ENCODE measurements around the gene ING3.

DNA sequence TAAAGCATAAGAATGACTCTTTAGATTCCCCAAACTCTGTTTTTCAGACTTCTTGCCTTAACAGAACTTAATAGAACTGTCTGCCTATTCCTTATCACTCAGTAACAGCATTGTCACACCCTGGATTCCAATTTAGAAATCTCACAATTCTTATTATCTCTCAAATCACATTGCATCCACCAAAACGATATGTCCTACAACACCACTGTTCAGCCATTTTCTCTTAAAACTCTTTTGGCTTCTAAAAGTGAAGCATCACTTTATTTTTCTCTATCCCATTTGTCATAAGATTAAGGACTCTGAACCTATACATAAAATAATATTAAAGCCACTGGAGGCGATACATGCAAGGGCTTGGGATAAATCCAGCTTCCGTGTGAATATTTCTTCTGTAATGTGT lies 36.7 kb downstream of the ING3 start:
- TF ChIP-seq, protein P1, sequence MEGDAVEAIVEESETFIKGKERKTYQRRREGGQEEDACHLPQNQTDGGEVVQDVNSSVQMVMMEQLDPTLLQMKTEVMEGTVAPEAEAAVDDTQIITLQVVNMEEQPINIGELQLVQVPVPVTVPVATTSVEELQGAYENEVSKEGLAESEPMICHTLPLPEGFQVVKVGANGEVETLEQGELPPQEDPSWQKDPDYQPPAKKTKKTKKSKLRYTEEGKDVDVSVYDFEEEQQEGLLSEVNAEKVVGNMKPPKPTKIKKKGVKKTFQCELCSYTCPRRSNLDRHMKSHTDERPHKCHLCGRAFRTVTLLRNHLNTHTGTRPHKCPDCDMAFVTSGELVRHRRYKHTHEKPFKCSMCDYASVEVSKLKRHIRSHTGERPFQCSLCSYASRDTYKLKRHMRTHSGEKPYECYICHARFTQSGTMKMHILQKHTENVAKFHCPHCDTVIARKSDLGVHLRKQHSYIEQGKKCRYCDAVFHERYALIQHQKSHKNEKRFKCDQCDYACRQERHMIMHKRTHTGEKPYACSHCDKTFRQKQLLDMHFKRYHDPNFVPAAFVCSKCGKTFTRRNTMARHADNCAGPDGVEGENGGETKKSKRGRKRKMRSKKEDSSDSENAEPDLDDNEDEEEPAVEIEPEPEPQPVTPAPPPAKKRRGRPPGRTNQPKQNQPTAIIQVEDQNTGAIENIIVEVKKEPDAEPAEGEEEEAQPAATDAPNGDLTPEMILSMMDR (IDR thresholded peaks at IDR 0.05) = no peak
- TF ChIP-seq EP300 (IDR thresholded peaks at IDR 0.05) (no peak), POLR2A (IDR thresholded peaks at IDR 0.05; ENCODE audit: low read depth) (no peak), POLR2AphosphoS5 (IDR thresholded peaks at IDR 0.05) (no peak)

Data from esophagus muscularis mucosa (tissue), 4 donors.